HS-27A (cell line): Measurements from ENCODE around the gene DCTN2.
"Not testable (repeated sequence)": the region's sequence is repeated elsewhere in the genome, so short reads cannot be mapped to it uniquely, and the experiment has no call there.

ENCODE experiments used
- DNase-seq: peaks from one replicate; pipeline ENCODE4 v3.0.0-alpha.2; 2012; ENCODE audit warnings: low read depth, missing footprints

The DCTN2 gene

GRCh38 chr12:57515408-57515933, 31.5 kb downstream of the DCTN2 start:
- no peak for DNase-seq

- no peak for DNase-seq
Measured at GRCh38 chr12:57514720-57515407, 32.1 kb downstream of the DCTN2 start.

GRCh38 chr12:57514246-57514645, 32.7 kb downstream of the DCTN2 start:
- not testable (repeated sequence) for DNase-seq

GRCh38 chr12:57513677-57514076, 33.3 kb downstream of the DCTN2 start:
- DNase-seq: not testable (repeated sequence)

- DNase-seq: no peak
Measured at GRCh38 chr12:57513266-57513665, 33.7 kb downstream of the DCTN2 start.

GRCh38 chr12:57512665-57513064, 34.3 kb downstream of the DCTN2 start:
- no peak for DNase-seq

- DNase-seq: no peak
Measured at GRCh38 chr12:57511588-57512325, 35.2 kb downstream of the DCTN2 start.

GRCh38 chr12:57511161-57511560, 35.8 kb downstream of the DCTN2 start:
- DNase-seq: no peak

- DNase-seq: not testable (repeated sequence)
Measured at GRCh38 chr12:57507796-57508195, 39.2 kb downstream of the DCTN2 start.

- not testable (repeated sequence) for DNase-seq
Measured at GRCh38 chr12:57506541-57506940, 40.5 kb downstream of the DCTN2 start.

GRCh38 chr12:57502311-57502969, 44.6 kb downstream of the DCTN2 start:
- not testable (repeated sequence) for DNase-seq

GRCh38 chr12:57500213-57500612, 46.8 kb downstream of the DCTN2 start:
- DNase-seq: no peak

- DNase-seq: no peak
Measured at GRCh38 chr12:57498571-57498970, 48.4 kb downstream of the DCTN2 start.

GRCh38 chr12:57498132-57498502, 48.9 kb downstream of the DCTN2 start:
- DNase-seq: no peak

- no peak for DNase-seq
Measured at GRCh38 chr12:57497223-57498131, 49.5 kb downstream of the DCTN2 start.

GRCh38 chr12:57496822-57497221, 50.2 kb downstream of the DCTN2 start:
- DNase-seq: no peak

GRCh38 chr12:57495051-57495701, 51.8 kb downstream of the DCTN2 start:
- not testable (repeated sequence) for DNase-seq

GRCh38 chr12:57491393-57492280, 55.4 kb downstream of the DCTN2 start:
- DNase-seq: no peak

- DNase-seq: no peak
Measured at GRCh38 chr12:57490126-57490525, 56.9 kb downstream of the DCTN2 start.

- DNase-seq: no peak
Measured at GRCh38 chr12:57489157-57489641, 57.8 kb downstream of the DCTN2 start.
